A549 (cell line): ENCODE data around the gene TSHZ3. TPM values are rescaled to one million over a fixed set of nuclear protein-coding genes. Genes with fewer than 3 reads are reported as not detected.

ENCODE experiments used
- ATAC-seq, 2 experiments: fragments of 200-7000 bp in 1 of 2; fragments of >200 bp in 1 of 2; cut with Nextera tagmentation in 1 of 2; cut with Tn5 transposase in 1 of 2; 3 replicates each; pipeline versions ENCODE4 v1.8.0 to v1.9.1; 2018 to 2020; ENCODE audit warnings: mild to moderate bottlenecking in 1 of 2, moderate library complexity in 1 of 2
- CTCF ChIA-PET: fragments of 300-600 bp; sonication (Branson Sonifier 250); formaldehyde crosslinking; extraction: SDS; loops from one replicate; lab custom pipeline; 2021; ENCODE audit warnings: antibody characterized with exemption, inconsistent platforms; lab: Yijun Ruan, JAX
- POLR2A ChIA-PET: fragments of 350-600 bp; formaldehyde crosslinking; extraction: SDS; loops from one replicate; lab custom pipeline; 2021; ENCODE audit warnings: antibody characterized with exemption, inconsistent platforms; lab: Yijun Ruan, JAX
- DNase-seq, 2 experiments: peaks; one replicate each; pipeline versions ENCODE4 v3.0.0 to v3.0.0-alpha.2; 2011 to 2016; ENCODE audit warnings: low read depth in 1 of 2, low spot score in 1 of 2
- FAIRE-seq: peaks from 2 replicates; lab custom pipeline; 2011; peaks lifted over from hg19 to GRCh38; lab: Jason Lieb, UNC
- H3K27ac ChIP-seq, 2 experiments: fragments of >200 bp; sonication (Bioruptor Twin); formaldehyde crosslinking; 3 replicates each; pipeline ENCODE4 v1.5.1; 2016 to 2017
- H3K4me1 ChIP-seq: fragments of >200 bp; sonication (Bioruptor Twin); formaldehyde crosslinking; 3 replicates; pipeline ENCODE4 v1.6.1; 2016
- H3K4me2 ChIP-seq: fragments of >200 bp; sonication (Bioruptor Twin); formaldehyde crosslinking; 3 replicates; pipeline ENCODE4 v1.6.1; 2016
- H3K4me3 ChIP-seq: fragments of >200 bp; sonication (Bioruptor Twin); formaldehyde crosslinking; 3 replicates; pipeline ENCODE4 v1.5.1; 2016
- H3K9me3 ChIP-seq: fragments of >200 bp; sonication (Bioruptor Twin); formaldehyde crosslinking; 3 replicates; pipeline ENCODE4 v1.6.1; 2016
- BCL3 ChIP-seq: fragments of >200 bp; sonication (Bioruptor Twin); formaldehyde crosslinking; IDR thresholded peaks from 3 replicates; pipeline ENCODE4 v1.6.1; 2016
- CTCF ChIP-seq: fragments of >200 bp; sonication (Bioruptor Twin); formaldehyde crosslinking; IDR thresholded peaks from 3 replicates; pipeline ENCODE4 v1.5.1; 2016
- EHMT2 ChIP-seq: fragments of 200-600 bp; sonication (generic); IDR thresholded peaks from 2 replicates; pipeline ENCODE4 v1.6.1; 2016; ENCODE audit warnings: antibody characterized with exemption, low read depth, mild to moderate bottlenecking, moderate library complexity
- ESRRA ChIP-seq: fragments of 150-350 bp; IDR thresholded peaks from 2 replicates; pipeline ENCODE4 v1.6.1; 2014; ENCODE audit warnings: mild to moderate bottlenecking, low read length, borderline replicate concordance
- FOXS1 ChIP-seq: fragments of 250-450 bp; sonication (Bioruptor Pico); IDR thresholded peaks from 2 replicates; pipeline ENCODE4 v1.5.0; 2020; ENCODE audit warnings: mild to moderate bottlenecking, moderate library complexity
- HMGXB4 ChIP-seq: fragments of 250-450 bp; sonication (Bioruptor Pico); IDR thresholded peaks from 2 replicates; pipeline ENCODE4 v1.5.0; 2021; ENCODE audit warnings: mild to moderate bottlenecking, moderate library complexity, borderline replicate concordance
- JUN ChIP-seq, 2 experiments: fragments of >200 bp; sonication (Bioruptor Twin); formaldehyde crosslinking; IDR thresholded peaks; 2 replicates in 1 of 2; 3 replicates in 1 of 2; pipeline ENCODE4 v1.6.1; 2016 to 2017
- MAFK ChIP-seq: fragments of 450-650 bp; IDR thresholded peaks from 2 replicates; pipeline ENCODE4 v1.6.1; 2014; ENCODE audit not compliant: partially characterized antibody
- MAX ChIP-seq: IDR thresholded peaks from 2 replicates; pipeline ENCODE4 v1.6.1; 2012
- POLR2A ChIP-seq: IDR thresholded peaks from 2 replicates; pipeline ENCODE4 v1.6.1; 2012; ENCODE audit warnings: mild to moderate bottlenecking, low read length
- REST ChIP-seq: fragments of 200-600 bp; sonication (generic); IDR thresholded peaks from 2 replicates; pipeline ENCODE4 v1.6.1; 2016; ENCODE audit warnings: antibody characterized with exemption, mild to moderate bottlenecking, moderate library complexity
- RNF2 ChIP-seq: fragments of 200-600 bp; sonication (generic); IDR thresholded peaks from 2 replicates; pipeline ENCODE4 v1.6.1; 2016; ENCODE audit warnings: low read depth, mild to moderate bottlenecking, antibody characterized with exemption, moderate library complexity, borderline replicate concordance
- SMC3 ChIP-seq: fragments of >200 bp; sonication (Bioruptor Twin); formaldehyde crosslinking; IDR thresholded peaks from 3 replicates; pipeline ENCODE4 v1.6.1; 2018; ENCODE audit warnings: inconsistent platforms
- TFCP2L1 ChIP-seq: fragments of 250-450 bp; sonication (Bioruptor Pico); IDR thresholded peaks from 2 replicates; pipeline ENCODE4 v1.5.0; 2021; ENCODE audit warnings: mild to moderate bottlenecking
- USF2 ChIP-seq: fragments of 450-650 bp; IDR thresholded peaks from 2 replicates; pipeline ENCODE4 v1.6.1; 2014; ENCODE audit warnings: antibody characterized with exemption
- ZC3H11A ChIP-seq: fragments of 450-650 bp; IDR thresholded peaks from 2 replicates; pipeline ENCODE4 v1.6.1; 2014; ENCODE audit warnings: antibody characterized with exemption, mild to moderate bottlenecking
- WGBS: methylation state at CpG from one replicate; pipeline ENCODE4 v1.1.6; 2017; ENCODE audit errors: missing lambda C conversion rate; 5-methylcytosine and 5-hydroxymethylcytosine counted together
- polyA plus RNA-seq, 4 experiments: library from polyadenylated mRNA; depleted of rRNA in 3 of 4; stranded (reverse); fragments of >200 nt; fragmentation: RNase III in 1 of 4; extraction: RNeasy Plus Mini Kit Qiagen cat#74134 plus additional on column Dnase treatment in 1 of 4; gene quantifications; 2 replicates in 3 of 4; 3 replicates in 1 of 4; pipeline ENCODE4 v1.2.3, GENCODE V29; 2011 to 2017

Gene TSHZ3
- polyA plus RNA-seq, 2 of the 4 experiments (the other 2 are of a cell fraction), result 0.92 to 2.0 TPM

- POLR2A ChIA-PET, result no interaction called here
These were observed 2.6 kb upstream of the TSHZ3 start for GRCh38 chr19:31351855-31352195.

More at GRCh38 chr19:31351855-31352195, 2.6 kb upstream of the TSHZ3 start:
- H3K27ac ChIP-seq, result no peak overlapping the region
- CTCF ChIA-PET, result no interaction called here
- DNase-seq, result no peak
- 90% methylated on average over 29 of the region's 29 CpGs for WGBS
- H3K4me1 ChIP-seq, result peaks cover 4% of the 10 kb centered on the region; the same call in 1 of the 3 replicates
- TF ChIP-seq EHMT2, result no peak
- TF ChIP-seq MAFK, result no peak
- TF ChIP-seq POLR2A, result no peak
- no peak for TF ChIP-seq SMC3
- no peak for TF ChIP-seq MAX
- TF ChIP-seq TFCP2L1, result no peak
- TF ChIP-seq BCL3, result no peak
- TF ChIP-seq FOXS1, result no peak
- TF ChIP-seq USF2, result no peak
- no peak for TF ChIP-seq REST
- TF ChIP-seq CTCF, result no peak
- no peak for TF ChIP-seq ZC3H11A
- TF ChIP-seq RNF2, result no peak
- no peak for TF ChIP-seq HMGXB4
- no peak for TF ChIP-seq ESRRA
- TF ChIP-seq JUN (IDR thresholded peaks at IDR 0.05), result no peak
- no peak overlapping the region for H3K4me3 ChIP-seq
- peak overlapping the region; percentile 83; the same call in 1 of the 3 replicates for H3K4me2 ChIP-seq
- FAIRE-seq, result no peak
- ATAC-seq, result no peak
- no peaks in the 10 kb centered on the region for H3K9me3 ChIP-seq
